Uterus (tissue), 2 donors: Measurements from ENCODE around the gene NELL1.

Experiments used
- CTCF ChIP-seq, 4 experiments: fragments of 200-600 bp in 2 of 4; fragments of 450-650 bp in 2 of 4; sonication (generic) in 2 of 4; IDR thresholded peaks; one replicate each; pipeline ENCODE4 v1.5.1; 2016 to 2019; ENCODE audit warnings: antibody characterized with exemption in 4 of 4, mild to moderate bottlenecking in 2 of 4, moderate library complexity in 1 of 4
- POLR2A ChIP-seq, 2 donors: fragments of 450-650 bp; IDR thresholded peaks; one replicate each; pipeline ENCODE4 v1.6.1; 2016; ENCODE audit warnings: antibody characterized with exemption in 2 of 2, mild to moderate bottlenecking in 1 of 2, moderate library complexity in 1 of 2

DNA sequence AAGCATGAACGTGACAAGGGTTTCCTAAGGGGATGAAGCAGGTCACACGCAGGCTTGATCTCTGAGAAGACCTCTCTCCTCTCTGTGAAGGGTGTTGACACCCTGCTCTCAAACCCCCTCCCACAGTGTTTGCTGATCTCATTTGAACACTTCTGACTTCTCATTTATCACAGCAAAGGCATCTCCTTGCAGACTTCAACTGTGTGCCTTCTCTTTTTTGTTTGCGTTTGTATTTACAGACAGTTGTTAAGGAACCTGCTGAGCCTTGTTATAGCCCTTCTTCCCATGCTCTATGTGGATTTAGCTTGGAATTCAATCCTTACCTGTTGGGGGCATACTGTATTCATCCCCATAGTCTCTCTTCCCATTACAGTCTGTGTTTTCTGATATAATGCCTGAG is 206.5 kb downstream of the NELL1 start:
- TF ChIP-seq POLR2A (IDR thresholded peaks at IDR 0.05) (no peak), CTCF (IDR thresholded peaks at IDR 0.05) (no peak)
